Raji (cell line): ENCODE results near the gene IL37.

ENCODE experiments used
- POLR2A ChIP-seq: IDR thresholded peaks from 2 replicates; pipeline ENCODE4 v1.6.1; 2011; ENCODE audit warnings: low read depth, low read length, control low read depth; ENCODE audit not compliant: insufficient read depth

The IL37 gene

DNA sequence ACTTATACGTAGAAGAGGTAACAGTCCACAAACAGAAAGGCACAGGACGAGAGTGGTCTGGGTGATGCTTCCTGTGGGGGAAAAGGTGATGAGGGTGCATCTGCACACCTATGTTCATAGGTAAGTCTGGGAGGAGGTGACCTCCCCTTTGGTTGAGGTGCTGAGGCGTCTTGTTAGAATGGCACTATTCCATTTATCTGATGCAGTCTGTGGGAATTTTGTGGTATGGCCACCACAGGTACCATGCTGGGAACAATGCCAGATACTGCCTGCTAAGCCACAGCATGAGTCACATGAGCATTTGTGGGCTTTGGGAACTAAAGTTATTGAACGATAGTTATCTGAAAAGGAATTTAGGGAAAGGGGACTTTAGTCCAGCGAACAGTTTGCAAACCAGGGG, 27.9 kb downstream of the IL37 start:
- TF ChIP-seq POLR2A = no peak

- no peak for TF ChIP-seq POLR2A
Observed at GRCh38 chr2:112939425-112939824, 28.5 kb downstream of the IL37 start.

DNA sequence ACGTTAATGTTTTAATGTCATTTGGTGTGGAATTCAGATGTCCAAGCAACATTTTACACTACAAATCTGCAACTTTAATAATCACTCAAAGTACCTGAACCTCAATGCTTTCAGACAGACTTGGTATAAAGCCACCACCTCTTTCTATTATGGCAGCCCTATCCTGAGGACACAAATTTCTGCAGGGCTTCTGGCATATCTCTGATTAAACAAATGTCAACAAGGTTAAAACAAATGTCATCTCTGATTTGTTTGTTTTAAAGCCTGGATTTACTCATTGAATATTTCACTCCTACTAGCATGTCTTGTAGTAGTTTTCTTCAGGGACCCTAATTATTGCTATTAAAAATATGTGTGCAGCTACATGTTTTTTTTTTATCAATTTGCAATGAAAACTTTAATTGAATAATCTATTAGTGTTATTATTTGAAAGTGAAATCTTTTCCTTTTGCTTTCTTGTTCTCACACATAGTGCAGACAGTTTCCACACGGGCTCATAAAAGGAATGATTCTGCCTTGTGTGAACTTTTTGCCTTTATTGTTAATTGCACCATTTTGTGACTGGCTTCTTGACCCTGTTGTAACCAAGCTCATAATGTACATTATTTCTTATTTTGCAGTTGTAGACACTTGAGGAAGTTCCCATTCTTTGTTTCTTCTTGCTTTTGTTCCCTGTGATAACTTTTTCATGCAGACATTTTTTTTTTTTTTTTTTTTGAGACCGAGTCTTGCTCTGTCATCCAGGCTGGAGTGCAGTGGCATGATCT, 30.1 kb downstream of the IL37 start:
- TF ChIP-seq POLR2A = no peak

DNA sequence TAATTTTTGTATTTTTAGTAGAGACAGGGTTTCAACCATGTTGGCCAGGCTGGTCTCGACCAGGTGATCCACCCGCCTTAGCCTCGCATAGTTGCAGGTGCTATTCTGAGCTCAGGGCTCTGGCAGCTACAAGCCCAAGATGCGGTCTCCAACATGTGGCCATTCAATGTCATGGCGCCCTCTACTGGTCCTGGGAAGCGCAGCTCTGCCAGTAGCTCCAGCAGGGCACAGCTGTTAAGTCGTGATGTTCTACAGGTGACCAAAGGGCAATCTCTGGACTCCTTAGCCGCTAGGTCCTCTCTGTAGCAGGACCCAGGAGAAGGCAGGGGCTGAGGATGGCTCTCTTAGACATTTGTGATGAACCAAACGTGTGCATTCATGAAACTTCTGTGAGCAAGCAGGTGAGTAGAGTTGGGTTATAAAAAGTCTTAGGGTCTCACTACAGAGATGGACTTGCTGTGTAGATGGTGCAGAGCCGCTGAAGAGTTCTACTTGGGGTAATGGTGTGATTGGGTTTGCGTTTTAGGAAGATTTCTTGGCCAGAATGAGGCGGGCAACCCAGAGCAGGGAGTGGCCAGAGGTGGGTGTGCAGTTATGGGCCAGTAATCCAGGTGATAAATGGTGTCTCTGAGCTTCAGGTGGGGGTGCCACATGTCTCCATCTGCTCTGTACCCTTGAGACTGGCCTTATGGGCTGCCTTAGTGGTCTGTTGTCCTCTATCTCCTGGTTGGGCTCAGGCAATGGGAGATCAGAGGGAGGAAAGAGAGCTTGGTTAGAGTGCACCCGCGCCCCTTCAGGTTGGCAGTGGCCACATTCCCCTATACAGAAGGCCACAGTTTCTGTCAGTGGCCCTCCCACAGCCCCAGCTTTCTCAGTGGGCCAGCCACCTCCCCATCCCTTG, 31.0 kb downstream of the IL37 start:
- TF ChIP-seq POLR2A = no peak

DNA sequence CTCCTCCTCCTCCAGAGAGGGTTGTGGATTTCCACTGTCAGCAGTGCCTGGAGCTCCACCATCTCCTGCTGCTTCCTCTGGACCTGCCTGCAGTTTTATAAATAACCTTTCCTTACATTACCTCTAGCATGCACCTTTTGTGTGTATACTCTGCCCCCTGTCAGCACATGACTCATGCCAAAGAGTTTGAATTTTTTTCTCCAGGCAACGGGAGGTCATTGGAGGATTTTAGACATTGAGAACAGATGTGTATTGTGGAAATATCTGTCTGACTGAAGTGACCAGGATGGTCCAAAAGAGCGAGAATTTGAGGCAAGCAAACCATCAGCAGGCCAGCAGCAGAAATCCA, 31.7 kb downstream of the IL37 start:
- TF ChIP-seq POLR2A = no peak

DNA sequence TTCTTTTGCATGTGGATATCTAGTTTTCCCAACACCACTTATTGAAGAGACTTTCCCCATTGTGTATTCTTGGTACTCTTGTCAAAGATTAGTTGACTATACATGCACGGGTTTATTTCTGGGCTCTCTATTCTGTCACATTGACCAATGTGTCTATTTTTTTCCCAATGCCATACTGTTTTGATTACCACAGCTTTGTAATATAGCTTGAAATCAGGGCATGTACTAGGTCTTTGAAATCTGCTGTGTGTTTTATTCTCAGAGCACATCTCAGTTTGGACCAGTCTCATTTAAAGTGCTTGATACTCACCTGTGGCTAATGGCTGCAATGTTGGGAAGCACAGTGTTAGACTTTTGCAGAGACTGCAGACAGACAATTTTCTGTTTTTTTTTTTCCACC, 34.0 kb downstream of the IL37 start:
- TF ChIP-seq POLR2A = no peak

DNA sequence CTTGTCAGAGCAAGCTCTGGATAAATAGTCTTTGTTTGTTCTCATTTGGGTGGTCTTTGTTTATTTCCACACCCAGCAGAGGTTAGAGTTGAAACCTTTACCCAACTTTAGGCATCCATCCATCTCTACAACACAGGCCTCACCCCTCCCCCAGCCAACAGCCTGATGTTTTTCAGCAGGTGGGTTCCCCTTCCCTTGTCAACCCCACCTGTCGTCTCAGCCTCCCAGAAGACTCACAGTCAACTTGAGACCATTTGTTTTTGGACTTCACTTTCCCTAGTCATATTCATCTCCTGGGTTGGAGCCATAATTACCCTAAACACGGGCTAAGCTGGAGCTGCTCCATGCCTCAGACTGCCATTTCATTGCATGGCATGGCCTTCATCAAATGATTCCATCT, 35.1 kb downstream of the IL37 start:
- TF ChIP-seq POLR2A = no peak

GRCh38 chr2:112947374-112947773, 36.4 kb downstream of the IL37 start:
- no peak for TF ChIP-seq POLR2A

DNA sequence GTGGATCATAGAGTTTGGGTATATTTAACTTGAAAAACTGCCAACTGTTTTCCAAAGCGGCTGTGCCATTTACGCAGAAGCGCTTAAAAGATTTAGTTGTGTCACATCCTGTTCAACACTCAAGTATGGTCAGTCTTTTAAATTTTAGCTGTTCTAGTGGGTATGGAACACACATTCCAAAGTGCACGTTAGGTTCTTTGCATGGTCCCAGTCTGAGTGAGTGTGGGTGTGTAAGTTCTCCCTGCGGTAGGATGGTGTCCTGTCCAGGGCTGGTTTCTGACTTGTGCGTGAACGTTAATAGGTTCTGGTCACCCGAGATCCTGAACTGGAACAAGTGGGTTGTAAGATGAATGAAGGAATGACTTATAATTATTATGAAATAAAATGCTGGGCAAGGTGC, 38.5 kb downstream of the IL37 start:
- no peak for TF ChIP-seq POLR2A

DNA sequence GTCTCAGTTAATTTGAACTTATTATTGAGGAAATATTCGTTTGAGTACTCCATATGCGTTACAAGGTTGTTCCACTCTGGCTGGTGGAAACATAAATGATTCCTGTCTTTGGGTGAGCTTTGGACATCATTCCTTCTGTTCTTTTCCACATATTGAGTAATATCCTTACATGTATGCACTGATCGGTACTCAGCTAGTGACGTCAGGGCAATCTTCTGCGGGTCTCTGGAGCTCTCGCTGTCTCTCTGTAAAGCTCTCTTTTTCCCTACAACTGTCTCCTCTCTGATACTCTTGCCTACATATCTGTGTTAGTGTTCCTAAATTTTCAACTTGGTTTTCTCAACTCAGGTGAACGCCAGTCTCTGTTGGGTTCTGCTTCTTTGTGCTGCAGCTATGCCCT, 43.4 kb downstream of the IL37 start:
- TF ChIP-seq POLR2A = no peak

DNA sequence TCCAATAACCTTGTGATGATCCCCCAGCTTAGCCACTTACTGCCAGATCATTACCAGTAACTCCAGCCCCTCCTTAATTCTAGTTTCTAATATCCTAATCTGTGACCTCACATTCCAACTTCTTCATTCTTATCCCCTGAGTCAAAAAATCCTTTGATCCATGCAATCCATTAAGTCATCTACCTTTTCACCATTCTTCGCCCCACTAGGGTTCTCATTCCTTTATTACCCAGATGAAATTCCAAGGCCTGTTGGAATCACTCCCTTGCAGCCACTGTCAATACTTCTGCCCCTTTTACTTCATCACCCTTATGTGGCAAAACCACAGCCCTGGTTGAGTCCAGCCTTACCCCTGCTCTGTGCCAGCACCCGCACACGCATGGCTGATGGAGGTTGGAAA, 46.5 kb downstream of the IL37 start:
- no peak for TF ChIP-seq POLR2A

DNA sequence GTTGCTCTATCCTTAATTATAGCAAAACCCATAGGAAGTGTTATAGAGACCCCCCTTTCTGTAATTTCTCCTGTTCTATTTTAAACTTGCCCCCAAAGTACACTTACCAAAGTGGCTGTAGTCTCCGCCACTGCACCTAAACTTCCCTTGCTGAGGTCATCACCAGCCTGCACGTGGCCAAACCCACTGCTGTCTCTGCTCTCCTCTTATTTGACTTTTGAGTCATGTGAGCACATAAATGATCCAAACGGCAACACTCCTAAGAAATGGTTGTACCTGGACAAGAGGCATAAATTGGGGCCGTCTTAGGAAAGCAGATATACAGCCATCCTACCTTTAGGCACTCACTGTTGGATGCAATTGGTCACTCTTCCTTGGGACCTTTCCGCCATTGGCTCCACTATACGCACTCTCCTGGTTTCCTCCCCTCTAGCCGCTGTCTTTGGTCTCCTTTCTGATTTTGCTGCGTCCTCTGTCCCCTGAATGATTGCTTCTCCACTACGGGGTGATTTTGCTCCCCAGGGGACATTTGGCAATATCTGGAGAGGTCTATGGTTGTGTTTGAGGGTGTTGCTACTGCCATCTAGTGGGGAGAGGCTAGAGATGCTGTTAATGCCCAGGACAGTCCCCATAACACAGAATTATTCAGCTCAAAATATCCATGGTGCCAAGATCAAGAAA, 47.6 kb downstream of the IL37 start:
- no peak for TF ChIP-seq POLR2A

DNA sequence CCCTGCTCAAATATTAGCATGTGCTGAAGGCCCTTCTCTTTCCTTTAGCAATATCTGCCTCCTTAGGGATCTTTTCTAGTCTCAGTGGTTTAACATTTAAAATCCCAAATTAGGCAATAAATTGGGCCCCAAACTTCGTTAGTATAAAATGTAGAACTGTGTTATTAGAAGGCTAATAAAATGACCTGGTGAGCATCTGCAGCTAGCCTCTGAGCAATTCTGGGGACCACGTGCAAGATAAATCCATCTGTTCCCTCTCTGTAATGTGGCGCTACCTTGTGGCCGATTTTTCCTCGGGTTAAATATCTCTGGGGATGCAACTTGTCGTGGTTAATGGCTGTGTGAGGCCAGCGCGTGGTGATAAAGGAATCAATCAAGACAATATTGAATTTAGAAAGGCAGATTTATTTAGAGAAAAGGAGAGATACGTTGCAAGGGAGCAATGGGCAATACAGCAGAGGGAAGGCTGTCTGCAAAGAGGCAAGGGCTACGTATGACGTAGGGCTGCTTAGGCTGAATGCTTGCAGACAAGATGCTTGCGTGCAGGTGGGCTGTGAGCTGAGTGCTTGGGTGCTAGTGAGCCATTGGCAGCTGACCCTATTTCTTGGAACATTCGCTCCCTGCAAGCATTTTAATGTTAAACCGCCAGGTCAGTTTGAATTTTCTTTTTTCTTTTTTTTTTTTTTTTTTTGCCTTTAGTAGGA, 48.3 kb downstream of the IL37 start:
- no peak for TF ChIP-seq POLR2A

GRCh38 chr2:112960230-112960825, 49.4 kb downstream of the IL37 start:
- TF ChIP-seq POLR2A = no peak

- no peak for TF ChIP-seq POLR2A
Observed at GRCh38 chr2:112962308-112963175, 51.6 kb downstream of the IL37 start.
